ENCODE results near the gene SORCS1. TPM values are rescaled to one million over a fixed set of nuclear protein-coding genes. Genes with fewer than 3 reads are reported as not detected.

The SORCS1 gene
- total RNA-seq, 4 donors from 2014 or later, result 7.1 to 16.7 (median 10.7) TPM

DNA sequence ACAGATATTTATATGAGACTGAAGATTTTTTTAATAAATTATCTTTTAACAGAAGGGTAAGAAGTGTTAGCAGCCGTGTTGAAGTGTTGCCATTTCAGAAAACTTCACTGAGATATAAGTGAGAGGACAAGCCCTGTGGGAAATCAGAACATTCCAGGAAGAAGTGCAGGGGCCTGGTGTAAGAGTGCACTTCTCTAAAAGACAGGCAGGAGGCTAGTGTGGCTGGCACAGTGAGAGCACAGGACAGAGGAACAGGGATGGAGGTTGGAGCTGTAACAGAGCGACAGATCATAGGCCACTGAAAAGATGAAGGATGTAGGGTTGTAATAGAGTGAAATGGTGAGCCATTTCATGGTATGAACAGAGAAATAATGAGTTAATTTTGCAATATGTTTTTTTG, 608.9 kb downstream of the SORCS1 start:
- Histone ChIP-seq H3K27me3 (no peaks in the 10 kb centered on the region), H3K4me3 (no peak overlapping the region), H3K9me3 (no peaks in the 10 kb centered on the region), H3K36me3 (no peaks in the 10 kb centered on the region), H3K4me1 (no peaks in the 10 kb centered on the region), H3K27ac (replicated peaks in 1 of 4) (no peak overlapping the region)
- TF ChIP-seq, protein P1, sequence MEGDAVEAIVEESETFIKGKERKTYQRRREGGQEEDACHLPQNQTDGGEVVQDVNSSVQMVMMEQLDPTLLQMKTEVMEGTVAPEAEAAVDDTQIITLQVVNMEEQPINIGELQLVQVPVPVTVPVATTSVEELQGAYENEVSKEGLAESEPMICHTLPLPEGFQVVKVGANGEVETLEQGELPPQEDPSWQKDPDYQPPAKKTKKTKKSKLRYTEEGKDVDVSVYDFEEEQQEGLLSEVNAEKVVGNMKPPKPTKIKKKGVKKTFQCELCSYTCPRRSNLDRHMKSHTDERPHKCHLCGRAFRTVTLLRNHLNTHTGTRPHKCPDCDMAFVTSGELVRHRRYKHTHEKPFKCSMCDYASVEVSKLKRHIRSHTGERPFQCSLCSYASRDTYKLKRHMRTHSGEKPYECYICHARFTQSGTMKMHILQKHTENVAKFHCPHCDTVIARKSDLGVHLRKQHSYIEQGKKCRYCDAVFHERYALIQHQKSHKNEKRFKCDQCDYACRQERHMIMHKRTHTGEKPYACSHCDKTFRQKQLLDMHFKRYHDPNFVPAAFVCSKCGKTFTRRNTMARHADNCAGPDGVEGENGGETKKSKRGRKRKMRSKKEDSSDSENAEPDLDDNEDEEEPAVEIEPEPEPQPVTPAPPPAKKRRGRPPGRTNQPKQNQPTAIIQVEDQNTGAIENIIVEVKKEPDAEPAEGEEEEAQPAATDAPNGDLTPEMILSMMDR (IDR thresholded peaks at IDR 0.05), result no peak
- TF ChIP-seq POLR2A (IDR thresholded peaks at IDR 0.05; ENCODE audit: low read depth) (no peak), POLR2AphosphoS5 (IDR thresholded peaks at IDR 0.05) (no peak), EP300 (IDR thresholded peaks at IDR 0.05) (no peak)
- 64% methylated on average over 2 of the region's 2 CpGs for WGBS
- DNase-seq (ENCODE audit: extremely low spot score), result no peak
- intact Hi-C loops (cut with DNase I), result no loop called here

DNA sequence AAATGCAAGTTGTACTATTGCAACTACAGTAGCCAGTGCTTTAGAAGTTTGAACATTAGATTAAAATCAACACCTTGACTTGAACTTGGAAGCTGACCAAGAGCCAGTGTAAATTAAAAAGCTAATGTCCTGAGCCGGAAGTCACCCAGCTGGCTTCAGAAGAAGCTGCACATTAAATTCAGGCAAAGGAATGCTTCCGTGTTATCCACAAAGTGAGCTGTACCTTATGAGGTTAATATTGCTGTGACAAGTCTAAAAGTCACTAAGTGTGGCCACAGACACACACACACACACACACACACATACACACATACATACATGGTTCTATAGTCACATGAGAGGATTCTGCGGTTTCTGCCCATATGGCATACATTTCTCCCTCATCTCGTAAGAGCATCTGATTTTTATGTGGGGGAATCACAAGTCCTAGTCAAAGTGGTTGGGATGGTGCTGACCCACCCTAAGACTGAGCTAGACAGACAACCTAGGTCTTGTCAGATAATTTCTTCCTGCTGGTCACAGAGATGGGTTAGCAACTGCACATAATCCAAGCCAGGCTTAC, 612.9 kb downstream of the SORCS1 start:
- intact Hi-C loops (cut with DNase I), result no loop called here
- Histone ChIP-seq H3K4me3 (no peak overlapping the region), H3K27me3 (no peaks in the 10 kb centered on the region), H3K9me3 (no peaks in the 10 kb centered on the region), H3K27ac (replicated peaks in 1 of 4) (no peak overlapping the region), H3K4me1 (no peaks in the 10 kb centered on the region), H3K36me3 (no peaks in the 10 kb centered on the region)
- no peak for DNase-seq (ENCODE audit: extremely low spot score)
- WGBS, result 79% methylated on average over 4 of the region's 4 CpGs
- no peak for TF ChIP-seq EP300 (IDR thresholded peaks at IDR 0.05)
- TF ChIP-seq POLR2AphosphoS5 (IDR thresholded peaks at IDR 0.05), result no peak
- TF ChIP-seq, protein P1 (IDR thresholded peaks at IDR 0.05), result no peak
- no peak for TF ChIP-seq POLR2A (IDR thresholded peaks at IDR 0.05; ENCODE audit: low read depth)

DNA sequence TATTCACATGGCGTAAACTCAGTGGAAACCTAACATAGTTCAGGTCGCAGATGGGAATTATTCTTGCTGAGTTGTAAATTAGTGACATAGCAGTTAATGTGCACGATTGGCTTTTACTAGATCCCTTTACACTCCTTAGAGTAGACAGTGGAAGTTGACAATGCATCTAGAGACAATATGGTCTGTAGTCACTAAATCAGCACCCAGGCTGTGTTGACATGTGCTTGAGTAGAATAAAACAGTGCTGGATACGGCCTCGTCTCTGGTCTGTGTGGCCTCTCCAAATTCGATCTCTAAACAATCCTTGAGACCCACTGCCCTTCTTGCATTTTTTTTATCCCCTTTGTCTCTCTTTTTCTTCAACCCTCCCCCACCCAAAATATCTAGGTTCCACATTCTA, 615.7 kb downstream of the SORCS1 start:
- Histone ChIP-seq H3K4me1 (no peaks in the 10 kb centered on the region), H3K27ac (replicated peaks in 1 of 4) (no peak overlapping the region), H3K9me3 (no peaks in the 10 kb centered on the region), H3K27me3 (no peaks in the 10 kb centered on the region), H3K4me3 (no peak overlapping the region), H3K36me3 (no peaks in the 10 kb centered on the region)
- intact Hi-C loops (cut with DNase I), result no loop called here
- 87% methylated on average over 6 of the region's 6 CpGs for WGBS
- no peak for DNase-seq (ENCODE audit: extremely low spot score)
- TF ChIP-seq POLR2AphosphoS5 (IDR thresholded peaks at IDR 0.05) (no peak), EP300 (IDR thresholded peaks at IDR 0.05) (no peak), POLR2A (IDR thresholded peaks at IDR 0.05; ENCODE audit: low read depth) (no peak)
- TF ChIP-seq, protein P1 (IDR thresholded peaks at IDR 0.05), result no peak

DNA sequence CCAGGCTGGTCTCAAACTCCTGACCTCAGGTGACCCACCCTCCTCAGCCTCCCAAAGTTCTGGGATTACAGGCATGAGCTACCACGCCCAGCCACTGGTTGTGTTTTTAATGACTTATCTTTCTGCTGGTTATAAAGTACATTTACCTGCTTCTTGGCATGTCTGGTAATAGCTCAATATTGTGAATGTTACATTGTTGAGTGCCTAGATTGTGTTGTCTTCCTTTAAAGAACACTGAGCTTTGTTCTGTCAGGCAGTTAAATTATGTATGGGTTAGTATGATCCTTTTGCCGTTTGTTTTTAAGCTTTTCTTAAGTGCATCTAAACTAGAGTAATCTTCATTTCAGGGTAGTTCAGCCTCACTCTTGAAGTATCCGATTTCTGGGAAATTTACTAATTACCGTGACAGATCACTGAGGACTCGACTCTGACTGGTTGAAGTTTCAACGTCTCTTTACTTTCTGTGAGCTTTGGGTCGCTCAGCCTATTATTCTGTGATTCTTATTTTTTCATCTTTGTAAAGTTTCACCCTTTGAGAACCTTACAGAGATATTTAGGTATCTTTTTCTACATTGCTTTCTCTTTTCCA, 617.4 kb downstream of the SORCS1 start:
- DNase-seq (ENCODE audit: extremely low spot score), result no peak
- Histone ChIP-seq H3K27ac (replicated peaks in 1 of 4) (no peak overlapping the region), H3K36me3 (no peaks in the 10 kb centered on the region), H3K9me3 (no peaks in the 10 kb centered on the region), H3K4me1 (no peaks in the 10 kb centered on the region), H3K27me3 (no peaks in the 10 kb centered on the region), H3K4me3 (no peak overlapping the region)
- no peak for TF ChIP-seq POLR2A (IDR thresholded peaks at IDR 0.05; ENCODE audit: low read depth)
- no peak for TF ChIP-seq EP300 (IDR thresholded peaks at IDR 0.05)
- no peak for TF ChIP-seq POLR2AphosphoS5 (IDR thresholded peaks at IDR 0.05)
- TF ChIP-seq, protein P1 (IDR thresholded peaks at IDR 0.05), result no peak
- 90% methylated on average over 7 of the region's 7 CpGs for WGBS
- intact Hi-C loops (cut with DNase I), result no loop called here

DNA sequence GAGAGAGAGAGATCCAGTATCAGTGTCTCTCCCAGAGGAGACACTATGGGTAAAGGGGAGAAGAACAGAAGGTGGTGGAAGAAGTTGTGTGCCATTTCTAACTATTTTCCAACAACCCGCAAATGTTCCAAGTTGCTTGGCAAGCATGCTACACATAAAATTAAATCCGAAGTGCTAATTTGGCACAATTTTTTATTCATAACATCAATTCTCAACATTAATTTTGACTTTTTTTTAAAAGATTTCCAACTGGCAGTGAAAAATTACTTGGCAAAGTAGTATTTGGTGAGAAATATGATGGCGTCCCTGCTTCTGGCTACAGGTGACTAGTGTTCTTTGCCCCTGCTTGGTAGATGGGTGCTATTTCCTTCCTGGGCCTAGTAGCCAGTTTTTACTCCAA, 622.0 kb downstream of the SORCS1 start:
- Histone ChIP-seq H3K9me3 (no peaks in the 10 kb centered on the region), H3K27ac (replicated peaks in 1 of 4) (no peak overlapping the region), H3K36me3 (no peaks in the 10 kb centered on the region), H3K4me1 (no peaks in the 10 kb centered on the region), H3K27me3 (no peaks in the 10 kb centered on the region), H3K4me3 (no peak overlapping the region)
- no peak for TF ChIP-seq EP300 (IDR thresholded peaks at IDR 0.05)
- TF ChIP-seq, protein P1 (IDR thresholded peaks at IDR 0.05), result no peak
- TF ChIP-seq POLR2AphosphoS5 (IDR thresholded peaks at IDR 0.05), result no peak
- no peak for TF ChIP-seq POLR2A (IDR thresholded peaks at IDR 0.05; ENCODE audit: low read depth)
- no peak for DNase-seq (ENCODE audit: extremely low spot score)
- WGBS, result 95% methylated on average over 3 of the region's 3 CpGs
- intact Hi-C loops (cut with DNase I), result no loop called here

All from esophagus muscularis mucosa (tissue), 4 donors.